ENCODE measurements around the gene UBE2S. TPM values are rescaled to one million over a fixed set of nuclear protein-coding genes. Genes with fewer than 3 reads are reported as not detected.
A peak's percentile ranks its signal among the peaks of the same experiment; 100 is the strongest.
"Not testable (repeated sequence)": the region's sequence is repeated elsewhere in the genome, so short reads cannot be mapped to it uniquely, and the experiment has no call there.

UBE2S gene
- total and polyA plus RNA-seq, 12 donors = 8.8 to 57.1 (median 18.8) TPM

DNA sequence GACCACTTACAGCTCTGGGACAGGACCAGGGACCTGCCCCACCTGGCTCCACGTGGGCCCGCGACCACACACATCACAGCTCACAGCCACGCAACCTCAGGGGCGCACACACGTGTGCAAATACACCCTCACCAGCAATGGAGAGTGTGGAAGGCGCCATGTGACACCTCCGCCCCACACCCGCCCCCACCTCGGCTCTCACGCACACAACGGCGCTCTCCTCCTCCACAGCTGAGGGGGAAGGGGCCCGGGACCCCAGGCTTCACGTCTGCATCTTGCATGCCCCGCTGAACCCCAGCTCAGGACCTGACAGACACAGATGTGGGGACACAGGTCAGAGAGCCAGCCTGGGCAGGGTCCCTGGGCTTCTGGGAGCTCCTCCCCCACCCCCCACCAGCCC lies 41.9 kb upstream of the UBE2S start:
- TF ChIP-seq CTCF (IDR thresholded peaks at IDR 0.05) (no peak), POLR2A (IDR thresholded peaks at IDR 0.05) (no peak)
- WGBS, 4 donors = 29 to 71% (median 30%) methylated on average over 4 to 16 of the region's 16 CpGs; no CpG with 5 or more reads in 1 of the 4 donors
- peaks cover 11% of the 10 kb centered on the region in 2 donors for H3K4me1 ChIP-seq (replicated peaks in 1 of 2)
- no peaks in the 10 kb centered on the region for H3K9me3 ChIP-seq (replicated peaks in 1 of 3)
- DNase-seq = no peak
- H3K4me3 ChIP-seq = no peak overlapping the region
- H3K36me3 ChIP-seq (replicated peaks in 1 of 2) = no peaks in the 10 kb centered on the region
- H3K27ac ChIP-seq = no peak overlapping the region
- intact Hi-C loops (cut with DNase I) = no loop called here
- H3K27me3 ChIP-seq = peaks cover 30% of the 10 kb centered on the region

- H3K27ac ChIP-seq; H3K9me3 ChIP-seq (replicated peaks in 1 of 3); intact Hi-C loops (cut with DNase I); H3K36me3 ChIP-seq (replicated peaks in 1 of 2); DNase-seq; H3K4me3 ChIP-seq: not testable (repeated sequence)
- Histone ChIP-seq H3K4me1 (replicated peaks in 1 of 2) (peaks cover 11% of the 10 kb centered on the region in 2 donors), H3K27me3 (peaks cover 42% of the 10 kb centered on the region)
- WGBS, 4 donors = 84 to 87% (median 84%) methylated on average over 4 to 5 of the region's 5 CpGs
Measured at GRCh38 chr19:55448175-55448490, 40.5 kb upstream of the UBE2S start.

DNA sequence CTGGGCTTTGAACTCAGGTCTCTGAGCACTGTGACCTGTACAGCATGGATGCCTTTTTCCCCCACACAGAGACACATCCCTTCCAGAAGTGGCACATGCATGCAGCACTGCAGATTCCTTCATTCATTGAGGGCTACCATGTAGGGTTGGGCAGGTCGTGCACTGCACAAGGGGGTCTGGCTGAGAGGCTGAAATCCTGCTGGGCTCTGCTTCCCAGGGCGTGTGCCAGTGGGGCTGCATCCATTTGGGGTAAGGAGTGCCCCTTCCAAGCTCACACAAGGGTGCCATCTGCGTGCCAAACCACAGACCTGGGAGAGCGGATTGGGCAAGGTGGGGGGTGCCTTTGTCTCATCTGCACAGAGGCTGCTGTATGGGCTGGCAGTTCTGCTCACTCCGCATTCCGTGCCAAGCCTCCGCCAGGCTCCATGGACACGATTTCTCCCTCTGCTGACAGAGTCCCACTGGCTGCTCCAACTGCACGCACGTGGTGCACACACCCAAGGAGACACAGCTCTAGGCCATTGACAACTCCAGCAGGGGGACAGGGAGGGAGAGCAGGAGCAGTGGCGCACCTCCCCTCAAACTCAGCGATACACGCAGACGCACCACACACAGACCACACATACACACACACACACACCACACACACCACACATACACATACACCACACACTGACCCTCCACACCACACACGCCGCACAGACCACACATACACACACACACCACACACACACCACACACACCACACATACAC lies 40.0 kb upstream of the UBE2S start:
- Histone ChIP-seq H3K27me3 (peaks cover 42% of the 10 kb centered on the region), H3K4me3 (no peak overlapping the region), H3K9me3 (replicated peaks in 1 of 3) (no peaks in the 10 kb centered on the region), H3K36me3 (replicated peaks in 1 of 2) (no peaks in the 10 kb centered on the region), H3K4me1 (replicated peaks in 1 of 2) (peaks cover 9 to 11% of the 10 kb centered on the region in 2 donors), H3K27ac (no peak overlapping the region)
- no peak for TF ChIP-seq CTCF (IDR thresholded peaks at IDR 0.05)
- no peak for TF ChIP-seq POLR2A (IDR thresholded peaks at IDR 0.05)
- intact Hi-C loops (cut with DNase I) = no loop called here
- 27 to 31% (median 29%) methylated on average over 12 to 16 of the region's 16 CpGs for WGBS, 4 donors
- DNase-seq = peak in 2 of 7 donors; percentile 35 to 63

GRCh38 chr19:55446060-55446459 lies 38.5 kb upstream of the UBE2S start:
- Histone ChIP-seq H3K4me3 (no peak overlapping the region), H3K27me3 (peaks cover 41% of the 10 kb centered on the region), H3K4me1 (replicated peaks in 1 of 2) (no peaks in the 10 kb centered on the region), H3K36me3 (replicated peaks in 1 of 2) (no peaks in the 10 kb centered on the region), H3K9me3 (replicated peaks in 1 of 3) (no peaks in the 10 kb centered on the region), H3K27ac (no peak overlapping the region)
- 47 to 60% (median 50%) methylated on average over 7 to 8 of the region's 8 CpGs for WGBS, 4 donors
- no peak for DNase-seq
- TF ChIP-seq POLR2A (IDR thresholded peaks at IDR 0.05) (no peak), CTCF (IDR thresholded peaks at IDR 0.05) (no peak)
- intact Hi-C loops (cut with DNase I) = no loop called here

DNA sequence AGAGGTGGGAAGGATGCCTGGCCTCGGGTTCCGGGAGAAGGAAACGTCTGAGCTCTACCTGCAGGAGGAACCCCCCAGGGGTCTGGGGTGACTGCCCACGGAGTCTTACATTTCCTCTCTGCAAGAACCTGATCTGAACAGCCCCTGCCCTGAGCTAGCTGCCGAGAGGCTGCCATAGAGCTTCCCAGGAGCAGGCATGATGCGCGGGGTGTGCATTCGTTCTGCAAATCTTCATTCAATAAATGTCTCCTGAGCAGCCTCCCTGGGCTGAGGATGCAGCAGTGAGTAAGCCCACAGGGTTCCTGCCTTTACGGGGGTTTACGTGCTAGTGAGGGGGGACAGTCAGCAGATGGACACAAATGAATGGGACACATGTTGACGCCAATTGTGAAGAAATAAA lies 37.1 kb upstream of the UBE2S start:
- no peak for TF ChIP-seq POLR2A (IDR thresholded peaks at IDR 0.05)
- TF ChIP-seq CTCF (IDR thresholded peaks at IDR 0.05) = no peak
- 31 to 50% (median 45%) methylated on average over 8 to 11 of the region's 11 CpGs for WGBS, 4 donors
- DNase-seq = no peak
- intact Hi-C loops (cut with DNase I) = no loop called here
- Histone ChIP-seq H3K27me3 (peaks cover 51% of the 10 kb centered on the region), H3K27ac (no peak overlapping the region), H3K4me1 (replicated peaks in 1 of 2) (no peaks in the 10 kb centered on the region), H3K36me3 (replicated peaks in 1 of 2) (no peaks in the 10 kb centered on the region), H3K4me3 (no peak overlapping the region), H3K9me3 (replicated peaks in 1 of 3) (no peaks in the 10 kb centered on the region)
